Stimulated activated CD4-positive, alpha-beta T cell treated with anti-CD3 and anti-CD28 coated beads, TNF-alpha, amount 100 ng/mL, for 24 hours (primary cell): ENCODE measurements around the gene XDH.
A peak's percentile ranks its signal among the peaks of the same experiment; 100 is the strongest.

ENCODE experiments used
- DNase-seq, 3 experiments: peaks; one replicate each; pipeline ENCODE4 v3.0.0-alpha.2; 2020; ENCODE audit warnings: low read depth in 3 of 3

Gene XDH

GRCh38 chr2:31414601-31415241 lies at the start of gene XDH:
Gene XDH, minus strand, starts transcription at chr2:31414742. Its CDS starts 76 bp downstream, at chr2:31414666.
- no peak for DNase-seq

- DNase-seq = no peak
Observed at GRCh38 chr2:31457651-31458050, 43.1 kb upstream of the XDH start.

- no peak for DNase-seq
Observed at GRCh38 chr2:31446848-31447247, 32.3 kb upstream of the XDH start.

- no peak for DNase-seq
Observed at GRCh38 chr2:31442376-31442775, 27.8 kb upstream of the XDH start.

- DNase-seq = no peak
Observed at GRCh38 chr2:31440764-31441163, 26.2 kb upstream of the XDH start.

- no peak for DNase-seq
Observed at GRCh38 chr2:31434911-31435310, 20.4 kb upstream of the XDH start.

- DNase-seq = no peak
Observed at GRCh38 chr2:31433541-31433940, 19.0 kb upstream of the XDH start.

- no peak for DNase-seq
Observed at GRCh38 chr2:31430439-31431165, 16.1 kb upstream of the XDH start.

- peak; percentile 3 to 27 (median 5) for DNase-seq
Observed at GRCh38 chr2:31429759-31430438, 15.4 kb upstream of the XDH start.

GRCh38 chr2:31429040-31429439 lies 14.5 kb upstream of the XDH start:
- no peak for DNase-seq

GRCh38 chr2:31428001-31428418 lies 13.5 kb upstream of the XDH start:
- DNase-seq = no peak

- no peak for DNase-seq
Observed at GRCh38 chr2:31426096-31426495, 11.6 kb upstream of the XDH start.

GRCh38 chr2:31421634-31422033 lies 7.1 kb upstream of the XDH start:
- no peak for DNase-seq

GRCh38 chr2:31420936-31421335 lies 6.4 kb upstream of the XDH start:
- no peak for DNase-seq

GRCh38 chr2:31419386-31419785 lies 4.8 kb upstream of the XDH start:
- no peak for DNase-seq

- no peak for DNase-seq
Observed at GRCh38 chr2:31415421-31415820, 879 bp upstream of the XDH start.

GRCh38 chr2:31413862-31414550 lies 536 bp downstream of the XDH start:
- DNase-seq = peak in 1 of 3 experiments; percentile 7

GRCh38 chr2:31413025-31413424 lies 1.5 kb downstream of the XDH start:
- DNase-seq = no peak

GRCh38 chr2:31411771-31412170 lies 2.8 kb downstream of the XDH start:
- no peak for DNase-seq

- DNase-seq = no peak
Observed at GRCh38 chr2:31406593-31407385, 7.8 kb downstream of the XDH start.

- no peak for DNase-seq
Observed at GRCh38 chr2:31404827-31405226, 9.7 kb downstream of the XDH start.
